ENCODE measurements around the gene IER3.
"Not testable (repeated sequence)": the region's sequence is repeated elsewhere in the genome, so short reads cannot be mapped to it uniquely, and the experiment has no call there.

Gene IER3

DNA sequence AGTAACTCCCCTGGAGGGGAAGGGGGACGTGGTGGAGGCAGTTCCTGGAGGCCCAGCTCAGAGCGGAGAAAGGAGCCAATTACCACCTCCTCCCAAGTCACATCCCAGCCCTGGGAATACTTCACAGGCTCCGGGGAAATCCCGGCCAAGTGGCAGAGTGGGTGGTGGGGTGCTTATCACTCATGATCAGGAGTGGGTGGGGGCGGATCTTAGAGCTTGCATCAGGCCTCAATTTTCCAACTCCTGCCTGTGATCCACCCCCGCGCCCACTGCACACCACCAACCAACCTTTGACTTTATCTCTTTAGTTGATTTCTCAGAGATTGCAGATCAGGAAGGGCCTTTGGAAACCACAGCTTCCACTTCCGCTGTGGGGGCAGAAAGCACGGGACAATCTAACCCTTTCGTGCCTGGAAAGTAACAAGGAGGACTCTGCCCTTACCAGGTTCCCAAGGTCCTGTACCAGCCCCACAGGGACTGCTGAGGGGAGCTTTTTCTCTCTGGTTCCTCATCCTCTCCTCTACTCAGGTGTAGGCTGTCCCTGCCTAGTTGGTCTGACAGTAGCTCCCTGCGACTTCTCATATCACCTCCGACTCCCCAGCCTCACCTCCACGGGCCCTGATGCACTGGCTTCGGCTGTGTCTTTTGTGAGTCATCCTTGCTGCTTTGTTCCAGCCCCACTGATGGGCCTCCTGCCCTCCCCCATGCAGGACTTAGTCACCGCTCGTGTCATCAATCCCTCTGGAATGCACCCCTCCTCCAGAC, 24.9 kb upstream of the IER3 start:
- in situ Hi-C loops (cut with MboI; ENCODE audit: low pct_unique_long_range_greater_than_20kb, low sequenced_read_pairs, unreplicated experiment) = no loop called here
- TF ChIP-seq, protein P1, sequence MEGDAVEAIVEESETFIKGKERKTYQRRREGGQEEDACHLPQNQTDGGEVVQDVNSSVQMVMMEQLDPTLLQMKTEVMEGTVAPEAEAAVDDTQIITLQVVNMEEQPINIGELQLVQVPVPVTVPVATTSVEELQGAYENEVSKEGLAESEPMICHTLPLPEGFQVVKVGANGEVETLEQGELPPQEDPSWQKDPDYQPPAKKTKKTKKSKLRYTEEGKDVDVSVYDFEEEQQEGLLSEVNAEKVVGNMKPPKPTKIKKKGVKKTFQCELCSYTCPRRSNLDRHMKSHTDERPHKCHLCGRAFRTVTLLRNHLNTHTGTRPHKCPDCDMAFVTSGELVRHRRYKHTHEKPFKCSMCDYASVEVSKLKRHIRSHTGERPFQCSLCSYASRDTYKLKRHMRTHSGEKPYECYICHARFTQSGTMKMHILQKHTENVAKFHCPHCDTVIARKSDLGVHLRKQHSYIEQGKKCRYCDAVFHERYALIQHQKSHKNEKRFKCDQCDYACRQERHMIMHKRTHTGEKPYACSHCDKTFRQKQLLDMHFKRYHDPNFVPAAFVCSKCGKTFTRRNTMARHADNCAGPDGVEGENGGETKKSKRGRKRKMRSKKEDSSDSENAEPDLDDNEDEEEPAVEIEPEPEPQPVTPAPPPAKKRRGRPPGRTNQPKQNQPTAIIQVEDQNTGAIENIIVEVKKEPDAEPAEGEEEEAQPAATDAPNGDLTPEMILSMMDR (IDR thresholded peaks at IDR 0.05; ENCODE audit: extremely low read depth, insufficient read depth, missing control alignments) = no peak
- DNase-seq (ENCODE audit: low spot score) = no peak

DNA sequence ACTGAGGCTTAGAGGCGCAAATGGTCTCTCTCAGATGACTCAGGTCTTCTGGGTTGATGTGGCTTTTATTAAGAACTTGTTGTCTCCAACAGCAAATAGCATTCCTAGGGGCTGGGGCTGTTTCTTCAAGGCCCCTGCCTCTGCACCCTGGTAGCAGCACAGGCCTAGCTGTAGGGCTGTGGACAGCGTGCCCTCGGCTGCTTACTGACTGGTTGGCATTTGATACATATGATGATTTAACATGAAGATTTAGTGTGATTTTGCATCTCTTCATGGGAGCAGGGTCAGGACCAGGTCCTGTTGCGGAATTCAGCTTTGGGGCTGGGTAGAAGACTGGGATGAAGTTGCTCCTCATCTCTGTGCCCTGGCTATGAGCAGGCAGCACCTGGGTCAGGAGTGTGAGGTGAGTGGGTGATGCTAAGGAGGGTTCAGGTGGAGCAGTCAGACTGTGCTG, 24.3 kb upstream of the IER3 start:
- in situ Hi-C loops (cut with MboI; ENCODE audit: low pct_unique_long_range_greater_than_20kb, low sequenced_read_pairs, unreplicated experiment) = no loop called here
- TF ChIP-seq, protein P1 (IDR thresholded peaks at IDR 0.05; ENCODE audit: extremely low read depth, insufficient read depth, missing control alignments) = no peak
- no peak for DNase-seq (ENCODE audit: low spot score)

DNA sequence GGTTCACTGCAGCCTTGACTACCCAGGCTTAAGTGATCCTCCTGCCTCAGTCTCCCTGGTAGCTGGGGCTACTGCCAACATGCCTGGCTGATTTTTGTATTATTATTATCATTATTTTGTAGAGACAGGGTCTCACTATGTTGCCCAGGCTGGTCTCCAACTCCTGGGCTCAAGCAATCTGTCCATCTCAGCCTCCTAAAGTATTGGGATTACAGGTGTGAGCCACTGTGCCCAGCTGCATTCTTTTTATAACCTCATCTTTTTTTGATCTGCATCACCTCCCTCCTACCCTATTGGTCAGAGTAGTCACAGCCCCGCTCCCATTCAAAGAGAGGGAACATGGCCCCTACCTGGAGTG, 23.6 kb upstream of the IER3 start:
- in situ Hi-C loops (cut with MboI; ENCODE audit: low pct_unique_long_range_greater_than_20kb, low sequenced_read_pairs, unreplicated experiment) = no loop called here
- no peak for DNase-seq (ENCODE audit: low spot score)
- TF ChIP-seq, protein P1 (IDR thresholded peaks at IDR 0.05; ENCODE audit: extremely low read depth, insufficient read depth, missing control alignments) = no peak

DNA sequence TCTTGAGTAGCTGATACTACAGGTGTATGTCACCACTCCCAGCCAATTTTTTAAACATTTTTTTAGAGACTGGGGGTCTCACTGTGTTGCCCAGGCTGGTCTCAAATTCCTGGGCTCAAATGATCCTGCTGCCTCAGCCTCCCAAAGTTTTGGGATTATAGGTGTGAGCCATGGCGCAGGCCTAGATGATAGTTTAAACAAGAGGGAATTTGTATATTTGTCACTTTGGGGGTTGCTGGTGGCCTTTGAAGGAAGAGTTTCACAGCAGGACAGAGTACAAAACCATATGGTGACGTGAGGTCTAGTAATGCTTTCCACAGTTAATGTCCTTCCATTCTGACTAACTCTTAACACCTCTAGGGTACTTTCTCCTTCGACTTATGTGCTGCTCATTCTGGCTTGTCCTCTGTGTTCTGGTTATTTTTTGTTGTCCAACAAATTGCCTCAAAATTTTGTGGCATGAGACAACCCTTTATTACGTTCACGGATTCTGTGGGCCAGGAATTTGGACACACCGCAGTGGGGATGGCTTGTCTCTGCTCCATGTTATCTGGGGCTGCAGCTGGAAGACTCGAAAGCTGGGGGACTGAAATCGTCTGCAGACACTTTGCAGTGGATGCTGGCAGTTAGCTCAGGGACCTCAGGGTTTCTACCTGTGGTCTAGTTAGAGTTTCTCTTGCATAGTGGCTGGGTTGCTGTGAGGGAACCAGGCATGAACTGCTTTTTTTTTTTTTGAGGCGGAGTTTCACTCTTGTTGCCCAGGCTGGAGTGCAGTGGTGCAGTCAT, 23.0 kb upstream of the IER3 start:
- DNase-seq (ENCODE audit: low spot score) = peak; percentile 69
- TF ChIP-seq, protein P1 (IDR thresholded peaks at IDR 0.05; ENCODE audit: extremely low read depth, insufficient read depth, missing control alignments) = no peak
- in situ Hi-C loops (cut with MboI; ENCODE audit: low pct_unique_long_range_greater_than_20kb, low sequenced_read_pairs, unreplicated experiment) = no loop called here

DNA sequence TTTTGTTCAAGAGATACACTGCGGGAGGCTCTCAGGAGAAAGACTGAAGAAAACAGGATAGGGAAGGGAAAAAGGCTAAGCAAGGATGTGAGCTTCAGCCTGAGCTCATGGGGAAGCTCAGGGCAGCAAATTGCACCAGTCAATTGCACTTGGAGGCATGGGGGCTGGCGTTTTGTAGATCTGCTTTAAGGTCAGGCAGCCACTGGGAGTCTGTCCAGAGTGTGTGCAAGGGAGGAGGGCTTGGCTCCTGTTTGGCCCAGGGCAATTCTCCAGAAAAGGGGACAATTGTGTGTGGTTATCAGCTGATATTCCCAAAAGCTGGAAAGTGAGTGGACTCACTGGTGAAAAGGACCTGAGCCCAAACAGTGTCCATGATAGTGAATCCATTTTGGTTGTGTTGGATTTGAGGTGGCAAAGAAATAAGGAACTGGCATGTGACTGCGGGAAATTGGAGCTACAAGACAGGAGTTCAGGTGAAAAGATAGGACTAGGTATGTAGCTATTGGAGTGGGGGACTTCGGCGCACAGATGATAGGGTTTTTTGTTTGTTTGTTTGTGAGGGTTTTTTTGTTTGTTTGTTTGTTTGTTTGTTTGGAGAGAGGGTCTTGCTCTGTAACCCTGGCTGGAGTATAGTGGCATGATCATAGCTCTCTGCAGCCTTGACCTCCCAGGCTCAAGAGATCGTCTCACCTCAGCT, 22.3 kb upstream of the IER3 start:
- in situ Hi-C loops (cut with MboI; ENCODE audit: low pct_unique_long_range_greater_than_20kb, low sequenced_read_pairs, unreplicated experiment) = no loop called here
- TF ChIP-seq, protein P1 (IDR thresholded peaks at IDR 0.05; ENCODE audit: extremely low read depth, insufficient read depth, missing control alignments) = no peak
- DNase-seq (ENCODE audit: low spot score) = no peak

DNA sequence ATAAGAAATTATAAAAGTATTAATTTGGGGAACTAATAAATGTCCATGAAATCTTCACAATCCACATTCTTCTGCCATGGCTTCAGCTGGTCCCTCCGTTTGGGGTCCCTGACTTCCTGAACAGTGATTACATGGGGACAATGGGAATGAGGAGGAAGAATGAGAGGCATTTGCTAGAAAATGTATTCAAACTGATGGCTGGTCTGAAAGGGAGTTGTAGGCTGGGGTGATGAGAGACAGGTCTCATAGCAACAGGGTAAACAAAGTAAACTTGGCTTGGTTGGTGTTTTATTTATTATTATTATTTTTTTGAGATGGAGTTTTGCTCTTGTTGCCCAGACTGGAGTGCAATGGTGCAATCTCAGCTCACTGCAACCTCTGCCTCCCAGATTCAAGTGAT, 21.1 kb upstream of the IER3 start:
- in situ Hi-C loops (cut with MboI; ENCODE audit: low pct_unique_long_range_greater_than_20kb, low sequenced_read_pairs, unreplicated experiment); DNase-seq (ENCODE audit: low spot score): not testable (repeated sequence)

DNA sequence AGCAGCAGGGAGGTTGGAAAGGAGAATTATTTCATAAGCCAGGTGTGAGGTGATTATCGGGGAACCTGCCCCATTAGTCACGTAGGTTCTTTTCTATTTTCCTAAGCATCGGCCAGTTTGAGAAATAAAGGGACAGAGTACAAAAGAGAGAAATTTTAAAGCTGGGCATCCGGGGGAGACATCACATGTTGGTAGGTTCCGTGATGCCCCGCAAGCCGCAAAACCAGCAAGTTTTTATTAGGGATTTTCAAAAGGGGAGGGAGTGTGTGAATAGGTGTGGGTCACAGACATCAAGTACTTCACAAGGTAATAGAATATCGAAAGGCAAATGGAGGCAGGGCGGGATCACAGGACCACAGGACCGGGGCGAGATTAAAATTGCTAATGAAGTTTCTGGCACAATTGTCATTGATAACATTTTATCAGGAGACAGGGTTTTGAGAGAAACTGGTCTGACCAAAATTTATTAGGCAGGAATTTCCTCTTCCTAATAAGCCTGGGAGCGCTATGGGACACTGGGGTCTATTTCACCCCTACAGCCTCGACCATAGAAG, 20.2 kb upstream of the IER3 start:
- in situ Hi-C loops (cut with MboI; ENCODE audit: low pct_unique_long_range_greater_than_20kb, low sequenced_read_pairs, unreplicated experiment); DNase-seq (ENCODE audit: low spot score): not testable (repeated sequence)

Data from GM13977 (cell line).